Measurements from ENCODE around the gene UBE2V1.

- TF ChIP-seq CTCF (IDR thresholded peaks at IDR 0.05) (no peak), ZFX (IDR thresholded peaks at IDR 0.05; ENCODE audit: borderline replicate concordance) (no peak)
Observed at GRCh38 chr20:50107086-50107660, 5.8 kb downstream of the UBE2V1 start.
